A549 (cell line): ENCODE data around the gene PGBD5. TPM values are rescaled to one million over a fixed set of nuclear protein-coding genes. Genes with fewer than 3 reads are reported as not detected.

ENCODE experiments used
- ATAC-seq, 2 experiments: fragments of 200-7000 bp in 1 of 2; fragments of >200 bp in 1 of 2; cut with Nextera tagmentation in 1 of 2; cut with Tn5 transposase in 1 of 2; 3 replicates each; pipeline versions ENCODE4 v1.8.0 to v1.9.1; 2018 to 2020; ENCODE audit warnings: mild to moderate bottlenecking in 1 of 2, moderate library complexity in 1 of 2
- CTCF ChIA-PET: fragments of 300-600 bp; sonication (Branson Sonifier 250); formaldehyde crosslinking; extraction: SDS; loops from one replicate; lab custom pipeline; 2021; ENCODE audit warnings: antibody characterized with exemption, inconsistent platforms; lab: Yijun Ruan, JAX
- POLR2A ChIA-PET: fragments of 350-600 bp; formaldehyde crosslinking; extraction: SDS; loops from one replicate; lab custom pipeline; 2021; ENCODE audit warnings: antibody characterized with exemption, inconsistent platforms; lab: Yijun Ruan, JAX
- DNase-seq, 2 experiments: peaks; one replicate each; pipeline versions ENCODE4 v3.0.0 to v3.0.0-alpha.2; 2011 to 2016; ENCODE audit warnings: low read depth in 1 of 2, low spot score in 1 of 2
- FAIRE-seq: peaks from 2 replicates; lab custom pipeline; 2011; peaks lifted over from hg19 to GRCh38; lab: Jason Lieb, UNC
- H3K27ac ChIP-seq, 2 experiments: fragments of >200 bp; sonication (Bioruptor Twin); formaldehyde crosslinking; 3 replicates each; pipeline ENCODE4 v1.5.1; 2016 to 2017
- H3K4me1 ChIP-seq: fragments of >200 bp; sonication (Bioruptor Twin); formaldehyde crosslinking; 3 replicates; pipeline ENCODE4 v1.6.1; 2016
- H3K4me2 ChIP-seq: fragments of >200 bp; sonication (Bioruptor Twin); formaldehyde crosslinking; 3 replicates; pipeline ENCODE4 v1.6.1; 2016
- H3K4me3 ChIP-seq: fragments of >200 bp; sonication (Bioruptor Twin); formaldehyde crosslinking; 3 replicates; pipeline ENCODE4 v1.5.1; 2016
- H3K9me3 ChIP-seq: fragments of >200 bp; sonication (Bioruptor Twin); formaldehyde crosslinking; 3 replicates; pipeline ENCODE4 v1.6.1; 2016
- CBX2 ChIP-seq: fragments of 200-600 bp; sonication (generic); IDR thresholded peaks from 2 replicates; pipeline ENCODE4 v1.6.1; 2016; ENCODE audit warnings: low read depth, mild to moderate bottlenecking, borderline replicate concordance
- CBX8 ChIP-seq: fragments of 200-600 bp; sonication (generic); IDR thresholded peaks from 2 replicates; pipeline ENCODE4 v1.6.1; 2016
- CHD4 ChIP-seq: fragments of 200-600 bp; sonication (generic); IDR thresholded peaks from 2 replicates; pipeline ENCODE4 v1.6.1; 2016; ENCODE audit warnings: antibody characterized with exemption, mild to moderate bottlenecking, borderline replicate concordance
- EHF ChIP-seq: fragments of 250-450 bp; sonication (Bioruptor Pico); IDR thresholded peaks from 2 replicates; pipeline ENCODE4 v1.5.0; 2020; ENCODE audit warnings: mild to moderate bottlenecking
- EP300 ChIP-seq, 2 experiments: fragments of >200 bp; sonication (Bioruptor Twin); formaldehyde crosslinking; IDR thresholded peaks; 2 replicates in 1 of 2; 3 replicates in 1 of 2; pipeline ENCODE4 v1.6.1; 2016 to 2017
- ESRRA ChIP-seq: fragments of 150-350 bp; IDR thresholded peaks from 2 replicates; pipeline ENCODE4 v1.6.1; 2014; ENCODE audit warnings: mild to moderate bottlenecking, low read length, borderline replicate concordance
- FOSB ChIP-seq: fragments of 250-450 bp; sonication (Bioruptor Pico); IDR thresholded peaks from 2 replicates; pipeline ENCODE4 v1.5.0; 2020; ENCODE audit warnings: mild to moderate bottlenecking, moderate library complexity
- HOXA7 ChIP-seq: fragments of 250-450 bp; sonication (Bioruptor Pico); IDR thresholded peaks from 2 replicates; pipeline ENCODE4 v1.5.0; 2020; ENCODE audit warnings: mild to moderate bottlenecking, moderate library complexity
- HOXB13 ChIP-seq: fragments of 250-450 bp; sonication (Bioruptor Pico); IDR thresholded peaks from 2 replicates; pipeline ENCODE4 v1.5.0; 2020; ENCODE audit warnings: low read depth, mild to moderate bottlenecking, moderate library complexity
- JUN ChIP-seq, 2 experiments: fragments of >200 bp; sonication (Bioruptor Twin); formaldehyde crosslinking; IDR thresholded peaks; 2 replicates in 1 of 2; 3 replicates in 1 of 2; pipeline ENCODE4 v1.6.1; 2016 to 2017
- MYC ChIP-seq: IDR thresholded peaks from 2 replicates; pipeline ENCODE4 v1.6.1; 2012; ENCODE audit warnings: mild to moderate bottlenecking, inconsistent platforms, low read length, improper control_type of control experiment, borderline replicate concordance
- NFE2L2 ChIP-seq: fragments of 150-350 bp; conservative IDR thresholded peaks from 2 replicates; pipeline ENCODE4 v1.6.1; 2014; ENCODE audit warnings: low read length
- PHF8 ChIP-seq: fragments of 200-600 bp; sonication (generic); IDR thresholded peaks from 2 replicates; pipeline ENCODE4 v1.6.1; 2016; ENCODE audit warnings: low read depth, mild to moderate bottlenecking, antibody characterized with exemption, moderate library complexity, borderline replicate concordance
- POLR2A ChIP-seq: IDR thresholded peaks from 2 replicates; pipeline ENCODE4 v1.6.1; 2012; ENCODE audit warnings: mild to moderate bottlenecking, low read length
- RCOR1 ChIP-seq: fragments of 150-350 bp; IDR thresholded peaks from 2 replicates; pipeline ENCODE4 v1.6.1; 2014; ENCODE audit warnings: antibody characterized with exemption, low read length, low read depth
- ZFP36 ChIP-seq: fragments of 450-650 bp; IDR thresholded peaks from 2 replicates; pipeline ENCODE4 v1.6.1; 2014; ENCODE audit warnings: borderline replicate concordance; ENCODE audit not compliant: partially characterized antibody
- ZSCAN20 ChIP-seq: fragments of 250-450 bp; sonication (Bioruptor Pico); IDR thresholded peaks from 2 replicates; pipeline ENCODE4 v1.8.0; 2022; ENCODE audit warnings: mild to moderate bottlenecking, moderate library complexity
- WGBS: methylation state at CpG from one replicate; pipeline ENCODE4 v1.1.6; 2017; ENCODE audit errors: missing lambda C conversion rate; 5-methylcytosine and 5-hydroxymethylcytosine counted together
- polyA plus RNA-seq, 4 experiments: library from polyadenylated mRNA; depleted of rRNA in 3 of 4; stranded (reverse); fragments of >200 nt; fragmentation: RNase III in 1 of 4; extraction: RNeasy Plus Mini Kit Qiagen cat#74134 plus additional on column Dnase treatment in 1 of 4; gene quantifications; 2 replicates in 3 of 4; 3 replicates in 1 of 4; pipeline ENCODE4 v1.2.3, GENCODE V29; 2011 to 2017
- TF ChIP-seq, protein P1 (sequence below): fragments of 450-650 bp; IDR thresholded peaks from 2 replicates; pipeline ENCODE4 v1.6.1; 2014; ENCODE audit warnings: antibody characterized with exemption
- TF ChIP-seq, protein P2 (sequence below): IDR thresholded peaks from 2 replicates; pipeline ENCODE4 v1.6.1; 2012
- TF ChIP-seq, protein P3 (sequence below): fragments of >200 bp; sonication (Bioruptor Twin); formaldehyde crosslinking; IDR thresholded peaks from 3 replicates; pipeline ENCODE4 v1.6.1; 2016

PGBD5 gene
- polyA plus RNA-seq, 2 of the 4 experiments (the other 2 are of a cell fraction) = 0.04 to 0.66 TPM

DNA sequence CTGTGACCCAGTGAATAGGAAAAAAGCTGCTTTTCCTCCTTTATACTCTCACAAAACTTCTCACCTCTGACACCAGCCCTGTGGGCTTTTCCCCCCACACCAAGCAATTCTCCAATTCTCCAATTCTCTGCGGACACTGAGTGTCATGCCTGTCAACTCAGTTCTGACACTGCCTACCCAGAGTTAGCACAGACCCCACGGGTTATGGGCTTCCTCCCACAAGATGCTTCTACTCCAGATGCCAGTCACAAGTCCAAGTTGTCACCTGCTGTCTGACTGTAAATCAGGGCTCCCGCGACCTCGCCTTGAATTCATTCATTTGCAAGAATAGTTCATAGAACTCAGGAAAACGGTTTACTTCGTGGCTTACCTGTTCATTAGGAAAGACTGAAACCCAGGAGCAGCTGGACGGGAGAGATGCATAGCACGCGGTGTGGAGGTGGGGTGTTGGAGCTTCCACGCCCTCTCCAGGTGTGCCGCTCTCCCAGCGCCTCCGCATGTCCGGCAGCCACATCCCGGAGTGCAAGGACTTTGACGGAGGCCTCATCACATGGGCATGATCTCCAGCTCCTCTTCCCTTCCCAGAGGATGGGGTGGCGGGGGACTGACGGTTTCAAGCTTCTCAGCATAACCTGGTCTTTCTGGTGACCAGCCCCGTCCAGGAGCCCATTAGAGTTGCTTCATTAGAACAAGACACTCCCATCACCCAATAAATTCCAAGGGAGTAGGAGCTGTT lies 154.7 kb downstream of the PGBD5 start (continued):
- TF ChIP-seq HOXB13 (CRISPR knock-in tag) (no peak), EP300 (IDR thresholded peaks at IDR 0.05) (no peak), RCOR1 (no peak)

DNA sequence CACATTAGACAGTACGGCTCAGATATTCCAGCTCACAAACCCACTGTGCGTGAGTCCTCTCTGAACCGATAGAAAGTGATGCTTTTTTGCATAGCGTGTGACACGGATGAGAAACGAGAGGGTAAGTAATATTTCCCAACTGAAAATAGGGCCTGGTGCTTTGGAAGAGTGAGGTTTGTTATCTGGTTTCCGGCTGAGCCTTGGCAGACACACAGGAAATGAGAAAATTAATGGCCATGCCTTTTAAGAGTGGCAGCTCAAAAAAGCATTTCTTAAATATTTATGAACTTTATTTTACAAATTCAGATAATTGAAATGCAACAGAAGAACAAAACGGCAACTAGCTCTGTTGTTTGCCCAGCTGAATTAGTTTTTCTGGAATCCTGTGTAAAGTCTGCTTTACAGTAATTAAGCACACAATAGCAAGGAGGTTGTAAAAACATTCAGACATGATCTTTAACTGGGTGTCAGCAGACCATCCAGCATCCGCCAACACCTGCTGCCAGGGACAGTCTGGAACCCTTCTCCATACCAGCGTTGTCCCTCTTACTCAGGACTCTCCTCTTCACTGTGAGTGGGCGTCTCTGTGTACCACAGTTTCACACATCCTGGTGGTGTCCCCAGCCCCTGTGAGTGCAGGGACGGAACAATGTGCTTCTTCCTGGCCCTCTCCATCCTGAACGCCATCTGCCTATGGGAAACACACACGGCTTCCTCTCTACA lies 155.4 kb downstream of the PGBD5 start:
- H3K4me2 ChIP-seq = no peak overlapping the region
- CTCF ChIA-PET = interaction anchor here (0.9 to 1.5 kb wide), 2 partner anchors 9 to 39 kb away, joined by 3 to 4 read pairs; no protein-coding TSS in a partner anchor
- WGBS = 92% methylated on average over 14 of the region's 14 CpGs
- TF ChIP-seq PHF8 (no peak), POLR2A (0 out of 2 replicates have a peak, but pooled peaks have one; percentile 7)
- TF ChIP-seq, all 56 proteins: peak for 1
- ATAC-seq (no peak), FAIRE-seq (no peak), DNase-seq (no peak)
- no peaks in the 10 kb centered on the region for H3K9me3 ChIP-seq
- no peak overlapping the region for H3K27ac ChIP-seq
- POLR2A ChIA-PET = no interaction called here
- H3K4me1 ChIP-seq = peaks cover 4% of the 10 kb centered on the region; the same call in 1 of the 3 replicates
- H3K4me3 ChIP-seq = no peak overlapping the region

DNA sequence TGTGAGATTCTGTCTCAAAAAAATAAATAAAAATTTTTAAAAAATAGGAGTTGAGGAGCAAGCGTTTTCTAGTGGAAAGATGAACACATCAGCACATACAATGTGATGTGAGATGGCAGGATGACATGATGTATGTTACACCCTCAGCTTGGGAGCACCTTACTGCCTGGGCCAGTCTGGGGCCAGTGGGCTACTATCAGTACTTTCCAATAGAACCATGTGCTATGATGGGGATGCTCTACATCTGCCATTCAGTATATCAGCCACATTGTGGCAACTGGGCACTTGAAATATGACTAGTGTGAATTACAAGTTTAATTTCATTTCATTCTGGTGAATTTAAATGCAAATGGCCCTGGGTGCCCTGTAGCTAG lies 156.0 kb downstream of the PGBD5 start:
- ChIA-PET POLR2A (no interaction called here), CTCF (interaction anchor here (0.9 to 1.5 kb wide), 2 partner anchors 8 to 40 kb away, joined by 3 to 4 read pairs; no protein-coding TSS in a partner anchor)
- Histone ChIP-seq H3K9me3 (no peaks in the 10 kb centered on the region), H3K4me3 (no peak overlapping the region), H3K4me2 (no peak overlapping the region), H3K4me1 (peaks cover 4% of the 10 kb centered on the region; the same call in 1 of the 3 replicates), H3K27ac (no peak overlapping the region)
- TF ChIP-seq ZSCAN20 (CRISPR knock-in tag) (no peak), NFE2L2 (no peak), FOSB (CRISPR knock-in tag) (no peak), ESRRA (no peak), RCOR1 (no peak), CBX8 (no peak), CHD4 (no peak), HOXA7 (no peak), HOXB13 (CRISPR knock-in tag) (no peak), MYC (no peak), EHF (CRISPR knock-in tag) (no peak), JUN (IDR thresholded peaks at IDR 0.05) (no peak), CBX2 (no peak), ZFP36 (no peak)
- TF ChIP-seq, protein P1, sequence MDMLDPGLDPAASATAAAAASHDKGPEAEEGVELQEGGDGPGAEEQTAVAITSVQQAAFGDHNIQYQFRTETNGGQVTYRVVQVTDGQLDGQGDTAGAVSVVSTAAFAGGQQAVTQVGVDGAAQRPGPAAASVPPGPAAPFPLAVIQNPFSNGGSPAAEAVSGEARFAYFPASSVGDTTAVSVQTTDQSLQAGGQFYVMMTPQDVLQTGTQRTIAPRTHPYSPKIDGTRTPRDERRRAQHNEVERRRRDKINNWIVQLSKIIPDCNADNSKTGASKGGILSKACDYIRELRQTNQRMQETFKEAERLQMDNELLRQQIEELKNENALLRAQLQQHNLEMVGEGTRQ = no peak
- TF ChIP-seq, protein P2, sequence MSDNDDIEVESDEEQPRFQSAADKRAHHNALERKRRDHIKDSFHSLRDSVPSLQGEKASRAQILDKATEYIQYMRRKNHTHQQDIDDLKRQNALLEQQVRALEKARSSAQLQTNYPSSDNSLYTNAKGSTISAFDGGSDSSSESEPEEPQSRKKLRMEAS = no peak
- TF ChIP-seq, protein P3, sequence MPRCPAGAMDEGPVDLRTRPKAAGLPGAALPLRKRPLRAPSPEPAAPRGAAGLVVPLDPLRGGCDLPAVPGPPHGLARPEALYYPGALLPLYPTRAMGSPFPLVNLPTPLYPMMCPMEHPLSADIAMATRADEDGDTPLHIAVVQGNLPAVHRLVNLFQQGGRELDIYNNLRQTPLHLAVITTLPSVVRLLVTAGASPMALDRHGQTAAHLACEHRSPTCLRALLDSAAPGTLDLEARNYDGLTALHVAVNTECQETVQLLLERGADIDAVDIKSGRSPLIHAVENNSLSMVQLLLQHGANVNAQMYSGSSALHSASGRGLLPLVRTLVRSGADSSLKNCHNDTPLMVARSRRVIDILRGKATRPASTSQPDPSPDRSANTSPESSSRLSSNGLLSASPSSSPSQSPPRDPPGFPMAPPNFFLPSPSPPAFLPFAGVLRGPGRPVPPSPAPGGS = no peak
- 95% methylated on average over 1 of the region's 1 CpG for WGBS
- ATAC-seq (no peak), DNase-seq (no peak), FAIRE-seq (no peak)
